ENCODE measurements around the gene FAM135A.

FAM135A gene

GRCh38 chr6:70381417-70381782 lies 31.9 kb upstream of the FAM135A start:
- Histone ChIP-seq H2AFZ (ENCODE audit: low read depth, low read length) (no peak overlapping the region), H3K9me3 (ENCODE audit: low read length) (no peaks in the 10 kb centered on the region), H3K4me3 (ENCODE audit: low read length) (no peak overlapping the region), H3K27me3 (ENCODE audit: insufficient read depth, low read length) (no peaks in the 10 kb centered on the region), H3K4me1 (ENCODE audit: insufficient read depth, low read length) (peaks cover 3% of the 10 kb centered on the region), H3K36me3 (ENCODE audit: insufficient read depth, low read length) (no peaks in the 10 kb centered on the region)

GRCh38 chr6:70385901-70386300 lies 27.4 kb upstream of the FAM135A start:
- Histone ChIP-seq H3K4me1 (ENCODE audit: insufficient read depth, low read length) (peaks cover 4% of the 10 kb centered on the region), H3K9me3 (ENCODE audit: low read length) (no peaks in the 10 kb centered on the region), H2AFZ (ENCODE audit: low read depth, low read length) (no peak overlapping the region), H3K4me3 (ENCODE audit: low read length) (no peak overlapping the region), H3K36me3 (ENCODE audit: insufficient read depth, low read length) (no peaks in the 10 kb centered on the region), H3K27me3 (ENCODE audit: insufficient read depth, low read length) (no peaks in the 10 kb centered on the region)

DNA sequence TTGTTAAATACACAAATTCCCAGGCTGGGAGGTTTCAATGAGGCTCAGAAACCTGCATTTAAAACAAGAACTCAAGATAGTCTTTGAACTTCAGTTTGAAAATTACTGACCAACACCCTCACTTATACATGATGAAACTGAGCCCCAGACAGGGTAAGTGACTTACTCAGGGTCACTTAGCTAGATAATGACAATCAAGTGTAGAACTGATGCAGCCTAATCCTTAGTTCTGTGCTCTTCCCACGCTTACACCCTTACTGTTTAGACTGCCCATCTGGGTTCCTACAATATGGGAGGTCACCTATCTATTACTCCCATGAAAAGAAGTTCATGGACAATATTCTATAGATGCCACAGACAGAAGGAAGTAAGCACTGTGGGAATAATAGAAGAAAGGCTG lies 24.5 kb upstream of the FAM135A start:
- Histone ChIP-seq H3K9me3 (ENCODE audit: low read length) (no peaks in the 10 kb centered on the region), H2AFZ (ENCODE audit: low read depth, low read length) (no peak overlapping the region), H3K27me3 (ENCODE audit: insufficient read depth, low read length) (no peaks in the 10 kb centered on the region), H3K36me3 (ENCODE audit: insufficient read depth, low read length) (no peaks in the 10 kb centered on the region), H3K4me3 (ENCODE audit: low read length) (no peak overlapping the region), H3K4me1 (ENCODE audit: insufficient read depth, low read length) (peaks cover 4% of the 10 kb centered on the region)

DNA sequence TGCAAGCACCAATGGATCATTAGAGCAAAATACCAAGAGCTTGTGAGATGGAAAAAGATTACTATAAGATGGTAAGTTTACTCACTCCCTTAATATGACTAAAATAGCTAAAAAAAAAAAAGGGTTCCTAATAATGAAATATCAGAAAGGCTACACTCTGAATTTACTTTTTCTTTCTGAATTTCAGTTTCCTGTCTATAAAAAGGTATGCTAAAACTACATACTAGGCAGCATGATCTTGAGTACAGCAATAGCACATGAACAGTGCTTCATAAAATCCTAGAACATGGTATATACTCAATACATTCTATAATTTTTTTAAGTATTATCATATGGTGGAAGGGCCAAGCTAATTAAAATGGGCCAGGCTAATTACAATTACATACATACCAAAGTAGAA lies 24.0 kb upstream of the FAM135A start:
- H2AFZ ChIP-seq (ENCODE audit: low read depth, low read length), result no peak overlapping the region
- peaks cover 4% of the 10 kb centered on the region for H3K4me1 ChIP-seq (ENCODE audit: insufficient read depth, low read length)
- H3K9me3 ChIP-seq (ENCODE audit: low read length), result no peaks in the 10 kb centered on the region
- H3K36me3 ChIP-seq (ENCODE audit: insufficient read depth, low read length), result no peaks in the 10 kb centered on the region
- H3K4me3 ChIP-seq (ENCODE audit: low read length), result no peak overlapping the region
- H3K27me3 ChIP-seq (ENCODE audit: insufficient read depth, low read length), result no peaks in the 10 kb centered on the region

DNA sequence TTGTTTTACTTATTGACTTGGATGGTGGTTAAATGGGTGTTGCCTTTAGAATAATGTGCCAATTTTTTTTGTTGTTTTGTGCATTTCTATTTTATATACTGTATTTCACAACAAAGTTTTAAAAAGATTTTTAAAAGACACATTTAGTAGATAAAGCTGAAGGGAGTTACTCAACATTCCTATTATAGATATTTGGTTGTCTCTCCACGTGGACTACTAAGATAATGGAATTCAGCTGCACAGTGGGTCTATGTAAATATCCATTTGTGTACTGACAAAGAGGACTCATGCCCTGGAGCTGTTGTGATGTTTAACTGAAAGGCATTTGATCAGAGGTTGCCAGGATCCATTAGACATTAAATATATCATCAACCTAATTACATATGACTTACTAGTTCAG lies 23.2 kb upstream of the FAM135A start:
- no peaks in the 10 kb centered on the region for H3K9me3 ChIP-seq (ENCODE audit: low read length)
- H3K4me3 ChIP-seq (ENCODE audit: low read length), result no peak overlapping the region
- no peaks in the 10 kb centered on the region for H3K27me3 ChIP-seq (ENCODE audit: insufficient read depth, low read length)
- no peak overlapping the region for H2AFZ ChIP-seq (ENCODE audit: low read depth, low read length)
- peaks cover 4% of the 10 kb centered on the region for H3K4me1 ChIP-seq (ENCODE audit: insufficient read depth, low read length)
- no peaks in the 10 kb centered on the region for H3K36me3 ChIP-seq (ENCODE audit: insufficient read depth, low read length)

GRCh38 chr6:70391492-70391891 lies 21.8 kb upstream of the FAM135A start:
- no peaks in the 10 kb centered on the region for H3K36me3 ChIP-seq (ENCODE audit: insufficient read depth, low read length)
- H3K9me3 ChIP-seq (ENCODE audit: low read length), result no peaks in the 10 kb centered on the region
- H3K4me3 ChIP-seq (ENCODE audit: low read length), result no peak overlapping the region
- H3K27me3 ChIP-seq (ENCODE audit: insufficient read depth, low read length), result no peaks in the 10 kb centered on the region
- H2AFZ ChIP-seq (ENCODE audit: low read depth, low read length), result no peak overlapping the region
- peaks cover 4% of the 10 kb centered on the region for H3K4me1 ChIP-seq (ENCODE audit: insufficient read depth, low read length)

- no peaks in the 10 kb centered on the region for H3K9me3 ChIP-seq (ENCODE audit: low read length)
- H3K36me3 ChIP-seq (ENCODE audit: insufficient read depth, low read length), result no peaks in the 10 kb centered on the region
- H3K4me3 ChIP-seq (ENCODE audit: low read length), result no peak overlapping the region
- peaks cover 8% of the 10 kb centered on the region for H3K4me1 ChIP-seq (ENCODE audit: insufficient read depth, low read length)
- no peak overlapping the region for H2AFZ ChIP-seq (ENCODE audit: low read depth, low read length)
- no peaks in the 10 kb centered on the region for H3K27me3 ChIP-seq (ENCODE audit: insufficient read depth, low read length)
Measured at GRCh38 chr6:70394518-70395300, 18.6 kb upstream of the FAM135A start.

GRCh38 chr6:70395301-70395672 lies 18.0 kb upstream of the FAM135A start:
- Histone ChIP-seq H3K9me3 (ENCODE audit: low read length) (no peaks in the 10 kb centered on the region), H3K4me1 (ENCODE audit: insufficient read depth, low read length) (peaks cover 6% of the 10 kb centered on the region), H3K4me3 (ENCODE audit: low read length) (no peak overlapping the region), H3K36me3 (ENCODE audit: insufficient read depth, low read length) (no peaks in the 10 kb centered on the region), H3K27me3 (ENCODE audit: insufficient read depth, low read length) (no peaks in the 10 kb centered on the region), H2AFZ (ENCODE audit: low read depth, low read length) (no peak overlapping the region)

GRCh38 chr6:70396163-70396562 lies 17.1 kb upstream of the FAM135A start:
- Histone ChIP-seq H3K4me1 (ENCODE audit: insufficient read depth, low read length) (peaks cover 4% of the 10 kb centered on the region), H3K4me3 (ENCODE audit: low read length) (no peak overlapping the region), H3K27me3 (ENCODE audit: insufficient read depth, low read length) (no peaks in the 10 kb centered on the region), H3K9me3 (ENCODE audit: low read length) (no peaks in the 10 kb centered on the region), H3K36me3 (ENCODE audit: insufficient read depth, low read length) (no peaks in the 10 kb centered on the region), H2AFZ (ENCODE audit: low read depth, low read length) (no peak overlapping the region)

GRCh38 chr6:70396796-70397729 lies 16.2 kb upstream of the FAM135A start:
- Histone ChIP-seq H3K36me3 (ENCODE audit: insufficient read depth, low read length) (no peaks in the 10 kb centered on the region), H3K9me3 (ENCODE audit: low read length) (no peaks in the 10 kb centered on the region)

DNA sequence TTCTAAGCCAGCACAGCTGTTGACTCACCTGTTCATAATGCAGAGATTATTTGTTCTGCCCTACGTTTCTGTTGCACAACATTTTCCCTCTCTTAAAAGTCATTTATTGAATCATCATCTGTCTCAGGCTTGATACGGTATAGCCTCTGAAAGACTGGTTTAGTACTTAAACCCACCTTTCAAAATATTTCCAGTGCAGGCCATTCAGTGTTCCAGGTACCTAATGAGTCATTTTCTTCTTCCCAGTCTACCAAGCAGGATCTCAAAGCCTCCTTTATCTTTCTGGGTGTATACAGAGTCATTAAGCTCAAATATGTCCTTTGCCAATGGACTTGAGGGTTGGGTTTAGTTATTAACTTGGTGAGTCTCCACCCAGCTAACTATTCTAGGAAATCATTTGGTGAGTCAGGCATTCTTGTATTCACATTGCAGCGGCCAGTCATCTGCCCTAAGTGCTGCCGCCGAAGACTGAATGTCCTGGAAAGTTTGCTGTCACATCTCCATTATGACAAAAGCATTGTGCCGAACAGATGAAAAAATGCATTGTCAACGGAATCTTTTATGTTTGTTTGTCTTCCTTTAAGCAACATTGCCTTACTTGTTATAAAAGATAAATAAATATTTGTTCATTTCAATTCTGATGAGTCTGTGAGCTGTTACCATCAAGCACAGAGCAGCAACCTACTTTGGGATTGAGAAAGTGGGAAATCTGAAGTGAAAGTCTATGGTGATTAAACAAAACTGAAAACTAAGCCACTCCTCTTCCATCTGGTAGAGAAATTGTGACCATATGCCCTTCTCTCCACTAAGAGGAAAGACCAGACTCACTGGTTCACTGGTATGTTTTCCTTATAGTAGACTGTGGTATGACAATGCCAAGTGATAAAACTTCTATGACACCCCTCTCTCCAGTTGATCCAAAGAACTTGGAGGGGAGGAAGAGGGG lies 14.3 kb upstream of the FAM135A start:
- H3K36me3 ChIP-seq (ENCODE audit: insufficient read depth, low read length), result no peaks in the 10 kb centered on the region

More at GRCh38 chr6:70396796-70397729, 16.2 kb upstream of the FAM135A start:
- Histone ChIP-seq H3K4me3 (ENCODE audit: low read length) (no peak overlapping the region), H3K4me1 (ENCODE audit: insufficient read depth, low read length) (peaks cover 4% of the 10 kb centered on the region), H2AFZ (ENCODE audit: low read depth, low read length) (no peak overlapping the region), H3K27me3 (ENCODE audit: insufficient read depth, low read length) (no peaks in the 10 kb centered on the region)

DNA sequence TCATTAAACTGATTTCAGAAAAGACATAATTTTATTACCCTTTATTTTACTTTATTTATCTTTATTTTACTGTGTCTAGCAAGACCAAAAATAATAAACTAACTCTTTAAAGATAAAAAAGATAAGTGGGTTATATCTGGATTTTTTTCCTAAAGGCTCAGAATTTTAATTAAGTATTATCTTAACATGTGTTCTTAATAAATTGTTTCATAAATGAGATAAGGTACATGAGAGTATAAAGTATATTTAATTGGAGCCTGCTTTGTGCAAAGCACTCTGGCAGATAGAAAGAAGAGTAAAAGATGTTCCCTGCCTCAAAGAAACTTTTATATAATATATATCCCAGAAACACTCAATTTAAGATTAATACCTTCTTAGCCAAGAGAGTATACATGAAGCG lies 8.7 kb upstream of the FAM135A start:
- H3K4me3 ChIP-seq (ENCODE audit: low read length), result no peak overlapping the region

More for the DNA sequence above, 14.3 kb upstream of the FAM135A start:
- Histone ChIP-seq H2AFZ (ENCODE audit: low read depth, low read length) (peak overlapping the region; percentile 44), H3K27me3 (ENCODE audit: insufficient read depth, low read length) (no peaks in the 10 kb centered on the region), H3K9me3 (ENCODE audit: low read length) (no peaks in the 10 kb centered on the region), H3K4me1 (ENCODE audit: insufficient read depth, low read length) (peaks cover 4% of the 10 kb centered on the region), H3K4me3 (ENCODE audit: low read length) (no peak overlapping the region)

More for the DNA sequence above, 8.7 kb upstream of the FAM135A start:
- H3K36me3 ChIP-seq (ENCODE audit: insufficient read depth, low read length), result no peaks in the 10 kb centered on the region
- H3K4me1 ChIP-seq (ENCODE audit: insufficient read depth, low read length), result no peaks in the 10 kb centered on the region
- no peaks in the 10 kb centered on the region for H3K9me3 ChIP-seq (ENCODE audit: low read length)
- no peaks in the 10 kb centered on the region for H3K27me3 ChIP-seq (ENCODE audit: insufficient read depth, low read length)
- no peak overlapping the region for H2AFZ ChIP-seq (ENCODE audit: low read depth, low read length)
